Pancreas (tissue), 10 donors: ENCODE measurements around the gene RIPOR2. TPM values are rescaled to one million over a fixed set of nuclear protein-coding genes. Genes with fewer than 3 reads are reported as not detected.

Experiments
- ATAC-seq, 4 donors: fragments of 200-7000 bp; cut with Tn5 transposase; one replicate each; pipeline versions ENCODE4 v1.8.0 to v1.9.1; 2020; ENCODE audit warnings: mild to moderate bottlenecking in 4 of 4, moderate library complexity in 4 of 4
- DNase-seq, 6 donors: peaks; one replicate each; pipeline ENCODE4 v3.0.0-alpha.2; 2020
- FAIRE-seq: peaks from 2 replicates; lab custom pipeline; 2012; peaks lifted over from hg19 to GRCh38; lab: Jason Lieb, UNC
- H3K27ac ChIP-seq, 4 donors: fragments of 200-600 bp; sonication (generic); 1 replicate in 3 of 4; 2 replicates in 1 of 4; pipeline versions ENCODE4 v1.5.0 to v1.8.0; 2020
- H3K27me3 ChIP-seq, 4 donors: fragments of 200-600 bp; one replicate each; pipeline ENCODE4 v1.8.0; 2021
- H3K36me3 ChIP-seq, 3 donors: fragments of 200-600 bp; sonication (generic) in 1 of 3; one replicate each; pipeline versions ENCODE4 v1.5.0 to v1.8.0; 2020 to 2021
- H3K4me1 ChIP-seq, 3 donors: fragments of 200-600 bp; one replicate each; pipeline ENCODE4 v1.8.0; 2021
- H3K4me3 ChIP-seq, 4 donors: fragments of 200-600 bp; sonication (generic) in 2 of 4; one replicate each; pipeline versions ENCODE4 v1.5.0 to v1.8.0; 2020 to 2021
- H3K9me3 ChIP-seq, 4 donors: fragments of 200-600 bp; one replicate each; pipeline ENCODE4 v1.8.0; 2021
- CTCF ChIP-seq, 4 donors: fragments of 200-600 bp; sonication (generic) in 3 of 4; IDR thresholded peaks; one replicate each; pipeline versions ENCODE4 v1.5.0 to v1.8.0; 2021; ENCODE audit warnings: antibody characterized with exemption in 4 of 4
- WGBS, 2 donors: extraction: QIAGEN DNeasy Blood & Tissue Kit; methylation state at CpG; one replicate each; pipeline ENCODE4 v1.1.7; 2013; 5-methylcytosine and 5-hydroxymethylcytosine counted together
- intact Hi-C, 3 donors: fragments of 100-400 bp; cut with DNase I; formaldehyde crosslinking; loops; one replicate each; pipeline versions ENCODE4 v1.11.1 to v1.14.2; 2022
- polyA plus RNA-seq, 2 donors: library from polyadenylated mRNA; stranded (reverse); fragments of 200-250 nt; gene quantifications; one replicate each; pipeline ENCODE4 v1.2.3, GENCODE V29; 2013
- total RNA-seq, 6 donors: library from RNA; stranded (reverse); fragmentation: NEBNext Ultra II Directional in 4 of 6; extraction: Animal tissue kit (Norgen Biotek cat#: 25700) in 4 of 6; gene quantifications; one replicate each; pipeline versions ENCODE4 v1.2.1 to v1.2.4, GENCODE V29; 2021 to 2023
- donor health status: healthy with polysubstance abuse.
- donor health status: DM: no; HTN: no; CAD: no; lungs with moderate emphysema.
- donor health status: DM: no; HTN: no; CAD: no.
- donor health status: control.
- donor health status: control.
- donor health status: Bipolar disorder and iron deficiency.
- donor health status: DM: yes; HTN: yes; CAD: no.
- donor health status: DM: no; HTN: no; CAD: no.
- donor health status: DM: no; HTN: no; CAD: no.
- donor health status: DM: yes; HTN: yes; CAD: no.

The RIPOR2 gene
- total and polyA plus RNA-seq, 8 donors: 0.28 to 3.7 (median 1.00) TPM

GRCh38 chr6:24829657-24830056 lies 106.1 kb downstream of the RIPOR2 start:
- FAIRE-seq: no peak
- no peak overlapping the region for H3K4me3 ChIP-seq
- intact Hi-C loops: no loop called here
- H3K4me1 ChIP-seq: peaks cover 0 to 15% (median 9%) of the 10 kb centered on the region in 3 donors
- no peaks in the 10 kb centered on the region for H3K36me3 ChIP-seq
- no peaks in the 10 kb centered on the region for H3K27me3 ChIP-seq
- H3K27ac ChIP-seq: no peak overlapping the region
- 73 to 85% methylated on average over 3 of the region's 3 CpGs for WGBS, 2 donors
- DNase-seq: no peak
- H3K9me3 ChIP-seq: no peaks in the 10 kb centered on the region
- no peak for TF ChIP-seq CTCF (IDR thresholded peaks at IDR 0.05)
- no peak for ATAC-seq

- intact Hi-C loops: no loop called here
- Histone ChIP-seq H3K27ac (no peak overlapping the region), H3K36me3 (no peaks in the 10 kb centered on the region), H3K9me3 (no peaks in the 10 kb centered on the region), H3K27me3 (no peaks in the 10 kb centered on the region), H3K4me1 (peaks cover 7 to 20% (median 14%) of the 10 kb centered on the region in 3 donors), H3K4me3 (no peak overlapping the region)
- DNase-seq (no peak), FAIRE-seq (no peak), ATAC-seq (no peak)
- TF ChIP-seq CTCF (IDR thresholded peaks at IDR 0.05): no peak
- WGBS, 2 donors: 84% methylated on average over 8 of the region's 8 CpGs
These were observed 107.8 kb downstream of the RIPOR2 start for GRCh38 chr6:24827970-24828369.

- H3K9me3 ChIP-seq: no peaks in the 10 kb centered on the region
- no peak overlapping the region for H3K27ac ChIP-seq
- no peak for TF ChIP-seq CTCF (IDR thresholded peaks at IDR 0.05)
- FAIRE-seq: no peak
- WGBS, 2 donors: 31 to 56% methylated on average over 3 of the region's 3 CpGs
- no peaks in the 10 kb centered on the region for H3K36me3 ChIP-seq
- peak in 3 of 6 donors; percentile 38 to 65 (median 56) for DNase-seq
- intact Hi-C loops: no loop called here
- H3K27me3 ChIP-seq: no peaks in the 10 kb centered on the region
- no peak overlapping the region for H3K4me3 ChIP-seq
- ATAC-seq: peak; percentile 46 to 79 (median 62)
- peaks cover 7 to 20% (median 14%) of the 10 kb centered on the region in 3 donors for H3K4me1 ChIP-seq
These were observed 108.6 kb downstream of the RIPOR2 start for GRCh38 chr6:24827162-24827561.

- no peaks in the 10 kb centered on the region for H3K9me3 ChIP-seq
- H3K27me3 ChIP-seq: no peaks in the 10 kb centered on the region
- FAIRE-seq: no peak
- no peaks in the 10 kb centered on the region for H3K36me3 ChIP-seq
- H3K27ac ChIP-seq: no peak overlapping the region
- peaks cover 7 to 14% (median 12%) of the 10 kb centered on the region in 3 donors for H3K4me1 ChIP-seq
- peak in 3 of 6 donors; percentile 19 to 38 (median 37) for DNase-seq
- no peak overlapping the region for H3K4me3 ChIP-seq
- intact Hi-C loops: no loop called here
- no peak for TF ChIP-seq CTCF (IDR thresholded peaks at IDR 0.05)
- ATAC-seq: peak in 3 of 4 donors; percentile 33 to 70 (median 38)
- WGBS, 2 donors: 19 to 20% methylated on average over 2 of the region's 2 CpGs
These were observed 110.6 kb downstream of the RIPOR2 start for GRCh38 chr6:24825130-24825630.

- Histone ChIP-seq H3K9me3 (no peaks in the 10 kb centered on the region), H3K36me3 (no peaks in the 10 kb centered on the region), H3K4me1 (peaks cover 7 to 14% (median 12%) of the 10 kb centered on the region in 3 donors), H3K27me3 (no peaks in the 10 kb centered on the region), H3K27ac (peak overlapping the region in 1 of 4 donors; percentile 3), H3K4me3 (no peak overlapping the region)
- peak; percentile 50 to 69 (median 60) for ATAC-seq
- intact Hi-C loops: no loop called here
- DNase-seq: no peak
- WGBS, 2 donors: 56% methylated on average over 6 of the region's 6 CpGs
- FAIRE-seq: no peak
- no peak for TF ChIP-seq CTCF (IDR thresholded peaks at IDR 0.05)
These were observed 111.4 kb downstream of the RIPOR2 start for GRCh38 chr6:24824142-24824938.
